HG02885 (cell line): ENCODE results near the gene VSIG4.

Experiments used
- ATAC-seq: cut with Tn5 transposase; IDR thresholded peaks from one replicate; pipeline ENCODE4 v1.9.1; 2021; ENCODE audit warnings: mild to moderate bottlenecking; ENCODE audit not compliant: unreplicated experiment, poor library complexity

The VSIG4 gene

DNA sequence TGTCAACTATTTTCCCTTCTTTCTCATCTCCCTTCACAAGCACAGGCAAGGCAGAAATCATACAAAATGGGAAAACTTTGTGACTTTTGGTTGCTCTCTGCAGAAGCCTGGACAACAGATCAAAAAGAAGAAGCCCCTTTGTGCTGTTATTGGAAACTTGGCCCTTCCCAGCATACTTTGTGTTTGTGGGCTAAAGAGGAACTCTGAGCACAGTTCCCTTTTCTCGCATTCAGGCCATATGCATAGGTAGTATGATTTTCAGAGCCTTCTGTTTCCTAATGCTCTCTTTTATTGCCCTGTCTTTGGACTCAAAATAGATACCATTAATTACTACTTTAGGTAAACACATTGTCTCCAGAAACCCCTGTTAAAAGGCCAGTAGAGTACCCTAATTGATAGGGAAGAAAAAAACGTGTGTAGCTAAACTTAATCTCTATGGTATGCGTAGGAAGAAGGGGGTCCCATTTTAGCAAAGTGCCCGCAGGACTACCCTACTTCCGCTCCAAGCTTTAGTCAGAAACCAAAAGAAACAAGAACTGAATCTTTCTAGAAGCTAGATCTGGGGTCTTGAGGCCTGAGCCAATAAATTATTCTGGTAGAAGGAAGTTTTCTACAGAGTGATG, 26.6 kb downstream of the VSIG4 start:
- ATAC-seq = peak; percentile 28

DNA sequence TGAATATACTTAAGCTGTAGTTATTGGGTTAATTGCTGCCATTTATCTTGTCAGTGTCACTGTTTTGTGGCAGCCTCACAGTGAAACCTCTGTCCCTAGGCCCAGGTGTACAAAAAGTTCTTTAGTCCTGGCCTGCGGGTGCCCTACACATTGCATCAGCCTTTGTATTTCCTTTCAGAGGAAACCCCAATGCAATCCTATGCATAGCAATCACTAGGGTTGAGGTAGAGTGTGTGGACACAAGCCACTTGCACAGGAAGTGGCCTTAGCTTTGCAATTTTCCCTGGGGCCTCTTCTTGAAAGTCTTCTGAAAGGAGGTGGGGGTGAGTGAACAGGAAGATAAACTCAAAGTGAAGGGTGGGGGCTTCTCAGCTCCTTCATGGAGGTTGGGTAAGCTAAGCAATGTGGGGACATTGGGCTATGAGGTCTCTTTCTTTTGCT, 27.8 kb downstream of the VSIG4 start:
- ATAC-seq = peak; percentile 49

- ATAC-seq = no peak
These were observed 30.5 kb downstream of the VSIG4 start for GRCh38 chrX:66009231-66009845.

GRCh38 chrX:66008328-66008970, 31.4 kb downstream of the VSIG4 start:
- no peak for ATAC-seq

DNA sequence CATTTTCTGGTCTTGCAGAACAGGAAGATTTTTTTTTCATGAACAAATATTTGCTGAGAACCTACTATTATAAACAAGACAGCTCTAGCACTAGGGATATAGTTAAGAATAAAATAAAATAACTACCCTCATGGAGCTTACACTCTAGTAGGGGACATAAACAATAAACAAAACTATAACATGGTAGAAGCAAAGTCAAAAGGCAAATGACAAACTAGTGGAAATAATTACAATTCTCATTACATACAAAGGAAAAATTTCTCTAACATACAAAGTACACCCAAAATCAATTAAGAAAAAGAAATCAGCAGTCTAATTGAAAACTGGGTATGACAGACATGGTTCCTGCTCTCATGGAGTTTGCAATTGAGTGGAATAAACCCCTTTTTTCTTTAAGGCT, 32.0 kb downstream of the VSIG4 start:
- ATAC-seq = no peak

- ATAC-seq = no peak
These were observed 33.9 kb downstream of the VSIG4 start for GRCh38 chrX:66005830-66006449.

- ATAC-seq = no peak
These were observed 34.7 kb downstream of the VSIG4 start for GRCh38 chrX:66004928-66005829.

- peak; percentile 71 for ATAC-seq
These were observed 36.8 kb downstream of the VSIG4 start for GRCh38 chrX:66002824-66003680.

- ATAC-seq = no peak
These were observed 38.3 kb downstream of the VSIG4 start for GRCh38 chrX:66001596-66001995.

DNA sequence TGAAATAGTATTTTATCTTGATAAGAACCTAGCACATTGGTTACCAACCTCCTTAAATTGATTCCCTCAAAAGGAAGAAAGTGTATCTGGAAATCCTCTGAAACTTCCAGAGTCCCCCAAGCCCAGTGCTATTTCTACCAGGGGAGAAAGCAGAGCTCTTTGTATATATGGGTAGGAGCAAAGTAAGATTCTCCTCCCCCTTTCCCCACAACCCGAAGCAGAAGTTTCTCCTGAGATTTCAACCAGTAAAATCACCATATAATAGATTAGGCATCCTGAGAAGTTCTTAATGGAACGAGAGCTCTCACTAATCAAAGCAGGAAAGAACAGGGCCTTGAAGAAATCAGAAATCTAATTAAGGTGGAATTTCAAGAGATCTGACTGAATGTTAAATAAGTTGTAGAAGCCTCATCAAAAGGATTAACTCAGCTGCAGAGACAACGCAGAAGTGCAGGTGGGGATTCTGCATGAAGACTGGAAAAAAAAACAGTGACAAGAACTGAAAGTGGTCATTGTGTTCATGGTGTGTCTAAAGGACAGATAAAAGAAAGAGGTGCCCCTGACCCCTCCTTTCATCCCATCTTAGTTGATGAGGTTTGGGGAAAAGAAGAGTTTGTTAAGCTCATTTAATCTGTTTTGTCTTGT, 39.1 kb downstream of the VSIG4 start:
- peak; percentile 25 for ATAC-seq

DNA sequence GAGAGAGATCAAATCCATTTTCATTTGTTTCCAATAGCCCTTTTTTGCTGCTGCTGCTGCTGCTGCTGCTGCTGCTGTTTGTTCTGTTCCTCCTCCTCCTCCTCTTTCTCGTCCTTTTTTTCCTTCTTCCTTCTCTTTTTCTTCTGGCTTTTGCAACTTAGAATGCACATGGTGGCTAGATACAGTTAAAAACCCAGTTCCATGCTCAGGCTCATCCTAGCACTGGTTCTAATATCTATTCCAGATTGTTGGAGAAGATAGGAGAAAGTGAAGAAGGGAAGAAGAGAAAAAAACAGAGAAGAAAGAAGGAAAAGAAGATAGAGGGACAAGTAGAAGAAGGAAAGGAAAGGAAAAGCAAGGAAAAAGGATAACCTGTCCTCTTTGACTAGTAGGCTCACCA, 39.7 kb downstream of the VSIG4 start:
- ATAC-seq = no peak

- no peak for ATAC-seq
These were observed 40.2 kb downstream of the VSIG4 start for GRCh38 chrX:65999563-66000148.

- ATAC-seq = no peak
These were observed 40.8 kb downstream of the VSIG4 start for GRCh38 chrX:65999029-65999562.

DNA sequence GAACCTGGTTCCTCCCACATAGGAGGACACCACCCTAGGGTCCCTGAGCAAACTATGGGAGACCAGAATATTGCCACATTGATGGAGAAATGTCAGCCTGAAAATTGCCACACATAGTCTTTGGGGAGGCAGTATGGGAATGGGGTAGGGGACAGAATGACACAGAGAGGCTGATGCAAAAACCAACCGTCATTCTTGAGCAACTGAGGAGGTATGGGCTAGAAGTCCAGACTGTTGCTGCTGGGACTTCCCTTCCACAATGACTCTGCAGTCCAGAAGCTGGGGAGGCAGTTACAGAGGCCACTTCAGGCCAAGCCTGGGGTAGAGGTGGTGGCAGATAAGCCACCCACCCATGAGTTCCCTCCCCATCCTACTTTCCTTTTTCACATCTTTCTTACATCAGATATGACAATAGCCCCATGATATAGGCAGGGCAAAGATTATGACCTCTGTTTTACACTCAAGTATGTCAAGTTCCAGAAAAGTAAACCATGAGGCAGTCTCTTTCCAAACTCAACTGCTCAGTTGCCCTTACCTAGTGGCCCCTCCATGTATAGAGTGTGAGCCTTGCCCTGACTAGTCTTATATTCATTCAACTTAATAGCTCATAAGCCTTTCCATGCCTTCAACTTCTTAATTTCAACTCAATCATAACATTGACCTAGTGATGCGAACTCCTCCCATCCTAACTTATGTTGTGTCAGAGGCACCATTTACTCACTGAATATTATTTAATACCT, 41.7 kb downstream of the VSIG4 start:
- ATAC-seq = no peak

- ATAC-seq = no peak
These were observed 45.1 kb downstream of the VSIG4 start for GRCh38 chrX:65994519-65995506.

- no peak for ATAC-seq
These were observed 45.9 kb downstream of the VSIG4 start for GRCh38 chrX:65993915-65994460.
